Loucy (cell line): ENCODE results near the gene CYBA.

ENCODE experiments used
- H2AFZ ChIP-seq: fragments of 200-600 bp; sonication (generic); 2 replicates; pipeline ENCODE4 v1.6.0; 2016; ENCODE audit warnings: antibody characterized with exemption, mild to moderate bottlenecking, low read length, moderate library complexity
- H3F3A ChIP-seq: fragments of 200-600 bp; 2 replicates; pipeline ENCODE4 v1.6.0; 2016; ENCODE audit warnings: antibody characterized with exemption, low read depth, mild to moderate bottlenecking
- H3K27me3 ChIP-seq: fragments of 200-600 bp; sonication (generic); 2 replicates; pipeline ENCODE4 v1.6.1; 2014; ENCODE audit warnings: low read length, mild to moderate bottlenecking; ENCODE audit not compliant: insufficient read depth, poor library complexity, severe bottlenecking
- H3K36me3 ChIP-seq: fragments of 200-600 bp; sonication (generic); 2 replicates; pipeline ENCODE4 v1.6.1; 2016; ENCODE audit warnings: low read length; ENCODE audit not compliant: insufficient read depth
- H3K4me1 ChIP-seq: fragments of 200-600 bp; sonication (generic); 2 replicates; pipeline ENCODE4 v1.5.1; 2014; ENCODE audit warnings: low read length, mild to moderate bottlenecking; ENCODE audit not compliant: insufficient read depth, poor library complexity, severe bottlenecking
- H3K4me2 ChIP-seq: fragments of 200-600 bp; sonication (generic); 2 replicates; pipeline ENCODE4 v1.6.0; 2014; ENCODE audit warnings: antibody characterized with exemption, low read length, low read depth, mild to moderate bottlenecking; ENCODE audit not compliant: poor library complexity, severe bottlenecking
- H3K4me3 ChIP-seq: fragments of 200-600 bp; sonication (generic); 2 replicates; pipeline ENCODE4 v1.5.1; 2014; ENCODE audit warnings: low read length, mild to moderate bottlenecking, mixed read lengths; ENCODE audit not compliant: poor library complexity, severe bottlenecking
- H3K79me2 ChIP-seq: fragments of 200-600 bp; sonication (generic); 2 replicates; pipeline ENCODE4 v1.6.1; 2014; ENCODE audit warnings: low read length; ENCODE audit not compliant: insufficient read depth
- H3K9ac ChIP-seq: fragments of 200-600 bp; sonication (generic); 2 replicates; pipeline ENCODE4 v1.6.0; 2014; ENCODE audit warnings: mild to moderate bottlenecking, low read depth, low read length, moderate library complexity; ENCODE audit not compliant: poor library complexity, severe bottlenecking
- H3K9me2 ChIP-seq: fragments of 200-600 bp; sonication (generic); replicated peaks from 2 replicates; pipeline ENCODE4 v1.6.1; 2016; ENCODE audit warnings: low read depth, low read length, mixed read lengths
- H3K9me3 ChIP-seq: fragments of 200-600 bp; sonication (generic); 2 replicates; pipeline ENCODE4 v1.6.1; 2014; ENCODE audit warnings: mild to moderate bottlenecking, antibody characterized with exemption, low read length, low read depth; ENCODE audit not compliant: insufficient read depth
- H4K20me1 ChIP-seq: fragments of 200-600 bp; sonication (generic); 2 replicates; pipeline ENCODE4 v1.6.0; 2014; ENCODE audit warnings: antibody characterized with exemption, low read length, mild to moderate bottlenecking; ENCODE audit not compliant: insufficient read depth, poor library complexity, severe bottlenecking
- EZH2phosphoT487 ChIP-seq: fragments of 200-600 bp; IDR thresholded peaks from 2 replicates; pipeline ENCODE4 v1.6.1; 2018; ENCODE audit warnings: antibody characterized with exemption, mild to moderate bottlenecking, moderate library complexity, borderline replicate concordance
- TF ChIP-seq, protein P1 (sequence below): fragments of 200-600 bp; sonication (generic); conservative IDR thresholded peaks from 2 replicates; pipeline ENCODE4 v1.5.1; 2014; ENCODE audit warnings: mild to moderate bottlenecking, antibody characterized with exemption, low read length

The CYBA gene

DNA sequence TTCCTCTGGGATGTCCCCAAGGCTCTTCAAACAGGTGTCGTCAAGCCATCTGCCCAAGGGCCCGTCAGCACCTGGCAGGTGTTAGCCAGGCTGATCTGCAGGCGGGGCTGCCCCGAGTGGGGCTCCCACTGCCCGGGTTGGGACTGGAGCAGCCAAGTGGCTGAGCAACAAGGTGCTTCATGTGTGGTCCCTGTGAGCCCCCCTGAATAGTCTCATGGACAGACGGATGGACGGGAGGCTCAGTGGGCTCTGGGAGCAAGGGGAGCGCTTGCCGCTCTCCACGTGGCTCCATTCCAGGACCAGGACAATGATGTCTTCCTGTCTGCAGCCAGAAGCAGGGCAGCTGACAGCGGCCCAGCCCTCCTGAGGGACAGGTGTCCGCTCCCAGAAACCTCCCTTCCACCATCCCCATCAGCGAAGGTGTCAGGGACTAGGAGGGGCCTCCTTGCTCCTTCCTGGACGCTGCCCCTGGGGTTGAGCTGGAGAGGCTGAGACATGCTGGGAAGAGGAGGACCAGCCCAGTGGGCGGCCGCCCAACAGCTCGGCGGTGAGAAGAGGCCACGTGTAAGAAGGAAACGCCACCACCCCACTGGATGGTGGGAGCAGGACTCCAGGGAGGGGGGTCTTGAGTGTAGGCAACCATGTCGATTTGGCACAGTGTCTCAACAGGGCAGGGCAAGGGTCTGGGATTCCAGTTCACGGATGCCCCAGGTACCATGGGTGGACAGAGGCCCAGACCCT is 25.8 kb upstream of the CYBA start:
- no peak overlapping the region for H3K4me2 ChIP-seq
- no peak overlapping the region for H2AFZ ChIP-seq
- no peak overlapping the region for H3K9ac ChIP-seq
- TF ChIP-seq, protein P1, sequence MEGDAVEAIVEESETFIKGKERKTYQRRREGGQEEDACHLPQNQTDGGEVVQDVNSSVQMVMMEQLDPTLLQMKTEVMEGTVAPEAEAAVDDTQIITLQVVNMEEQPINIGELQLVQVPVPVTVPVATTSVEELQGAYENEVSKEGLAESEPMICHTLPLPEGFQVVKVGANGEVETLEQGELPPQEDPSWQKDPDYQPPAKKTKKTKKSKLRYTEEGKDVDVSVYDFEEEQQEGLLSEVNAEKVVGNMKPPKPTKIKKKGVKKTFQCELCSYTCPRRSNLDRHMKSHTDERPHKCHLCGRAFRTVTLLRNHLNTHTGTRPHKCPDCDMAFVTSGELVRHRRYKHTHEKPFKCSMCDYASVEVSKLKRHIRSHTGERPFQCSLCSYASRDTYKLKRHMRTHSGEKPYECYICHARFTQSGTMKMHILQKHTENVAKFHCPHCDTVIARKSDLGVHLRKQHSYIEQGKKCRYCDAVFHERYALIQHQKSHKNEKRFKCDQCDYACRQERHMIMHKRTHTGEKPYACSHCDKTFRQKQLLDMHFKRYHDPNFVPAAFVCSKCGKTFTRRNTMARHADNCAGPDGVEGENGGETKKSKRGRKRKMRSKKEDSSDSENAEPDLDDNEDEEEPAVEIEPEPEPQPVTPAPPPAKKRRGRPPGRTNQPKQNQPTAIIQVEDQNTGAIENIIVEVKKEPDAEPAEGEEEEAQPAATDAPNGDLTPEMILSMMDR: no peak
- TF ChIP-seq EZH2phosphoT487: no peak
- H4K20me1 ChIP-seq: no peaks in the 10 kb centered on the region
- no peaks in the 10 kb centered on the region for H3K9me3 ChIP-seq
- no peaks in the 10 kb centered on the region for H3F3A ChIP-seq
- H3K36me3 ChIP-seq: no peaks in the 10 kb centered on the region
- no peaks in the 10 kb centered on the region for H3K79me2 ChIP-seq
- H3K27me3 ChIP-seq: no peaks in the 10 kb centered on the region
- no peak overlapping the region for H3K4me3 ChIP-seq
- H3K9me2 ChIP-seq: no peaks in the 10 kb centered on the region
- H3K4me1 ChIP-seq: no peaks in the 10 kb centered on the region

DNA sequence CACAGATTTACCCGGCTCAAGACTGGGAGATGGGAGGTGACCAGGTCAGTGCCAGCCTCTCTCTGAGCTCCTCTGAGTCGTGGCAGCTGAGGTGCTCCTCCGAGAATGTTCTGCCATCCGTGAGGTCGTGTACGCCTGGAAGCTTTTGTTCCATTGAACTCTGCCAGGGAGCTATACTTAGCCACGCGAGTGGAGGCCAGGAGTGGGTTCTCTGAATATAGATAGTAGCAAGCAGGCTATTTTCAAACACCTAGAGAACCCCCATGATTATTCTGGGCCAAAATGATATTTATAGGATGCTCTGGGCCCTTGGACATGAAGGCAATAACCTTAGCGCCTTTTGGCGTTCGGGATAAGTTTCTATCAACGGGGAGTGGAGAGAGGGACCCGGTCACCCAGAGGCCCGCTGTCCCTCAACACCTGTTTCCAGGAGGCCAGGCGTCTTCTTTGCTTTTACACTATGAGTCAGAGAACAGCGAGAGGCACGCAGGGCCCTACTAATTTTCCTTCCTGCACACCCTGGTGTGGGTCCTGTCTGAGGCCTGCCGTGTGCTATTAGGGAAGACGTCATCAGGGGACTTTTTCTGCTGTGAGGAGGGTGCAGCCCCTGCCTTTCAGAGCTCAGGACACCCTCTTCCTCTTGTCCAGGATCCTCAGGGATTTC is 23.0 kb upstream of the CYBA start:
- H4K20me1 ChIP-seq: no peaks in the 10 kb centered on the region
- no peaks in the 10 kb centered on the region for H3K36me3 ChIP-seq
- H3K9me2 ChIP-seq: no peaks in the 10 kb centered on the region
- no peaks in the 10 kb centered on the region for H3K4me1 ChIP-seq
- no peak for TF ChIP-seq EZH2phosphoT487
- TF ChIP-seq, protein P1: no peak
- H3K4me3 ChIP-seq: no peak overlapping the region
- H3K4me2 ChIP-seq: no peak overlapping the region
- H3F3A ChIP-seq: no peaks in the 10 kb centered on the region
- H3K9ac ChIP-seq: no peak overlapping the region
- H3K27me3 ChIP-seq: no peaks in the 10 kb centered on the region
- no peak overlapping the region for H2AFZ ChIP-seq
- H3K9me3 ChIP-seq: no peaks in the 10 kb centered on the region
- no peaks in the 10 kb centered on the region for H3K79me2 ChIP-seq

DNA sequence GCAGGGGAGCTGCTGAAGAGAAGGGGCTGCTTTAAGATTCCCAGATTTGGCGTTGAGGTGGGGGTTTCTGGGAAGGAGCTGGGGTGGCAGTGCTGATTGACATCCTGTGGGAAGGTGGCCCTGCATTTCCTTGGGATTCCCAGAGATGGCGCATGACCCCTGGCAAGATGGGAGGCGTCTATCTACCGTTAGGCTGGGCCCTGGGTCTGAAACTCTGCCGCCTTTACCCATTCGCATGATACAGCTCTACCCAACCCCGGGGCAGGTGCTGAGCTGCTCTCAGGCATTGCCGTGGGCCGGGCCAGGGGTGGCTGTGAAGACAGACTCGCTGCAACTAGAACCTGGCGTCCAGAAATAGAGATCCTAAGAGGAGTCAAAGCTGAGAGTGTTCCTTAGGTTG is 21.9 kb upstream of the CYBA start:
- TF ChIP-seq, protein P1: peak; percentile 16; the same call in 1 of the 2 replicates
- no peak for TF ChIP-seq EZH2phosphoT487
- Histone ChIP-seq H3K79me2 (no peaks in the 10 kb centered on the region), H3K9me2 (no peaks in the 10 kb centered on the region), H3K4me2 (no peak overlapping the region), H4K20me1 (no peaks in the 10 kb centered on the region), H3K4me3 (no peak overlapping the region), H3K4me1 (no peaks in the 10 kb centered on the region), H3K9me3 (no peaks in the 10 kb centered on the region), H2AFZ (no peak overlapping the region), H3K9ac (no peak overlapping the region), H3K27me3 (no peaks in the 10 kb centered on the region), H3F3A (no peaks in the 10 kb centered on the region), H3K36me3 (no peaks in the 10 kb centered on the region)
